CD4-positive, alpha-beta T cell treated with Interleukin-10 for 1 hour (primary cell): ENCODE measurements around the gene CASK.
"Not testable (repeated sequence)": the region's sequence is repeated elsewhere in the genome, so short reads cannot be mapped to it uniquely, and the experiment has no call there.

Experiments used
- DNase-seq: peaks from one replicate; pipeline ENCODE4 v3.0.0-alpha.2; 2020

The CASK gene

GRCh38 chrX:41616935-41617334, 306.4 kb downstream of the CASK start:
- DNase-seq: no peak

GRCh38 chrX:41616255-41616654, 307.1 kb downstream of the CASK start:
- no peak for DNase-seq

- DNase-seq: no peak
Observed at GRCh38 chrX:41608244-41608643, 315.1 kb downstream of the CASK start.

GRCh38 chrX:41607264-41607832, 316.0 kb downstream of the CASK start:
- no peak for DNase-seq

GRCh38 chrX:41606057-41606456, 317.3 kb downstream of the CASK start:
- not testable (repeated sequence) for DNase-seq

GRCh38 chrX:41604766-41605543, 318.4 kb downstream of the CASK start:
- no peak for DNase-seq

GRCh38 chrX:41604177-41604576, 319.2 kb downstream of the CASK start:
- DNase-seq: no peak

GRCh38 chrX:41603596-41603995, 319.8 kb downstream of the CASK start:
- DNase-seq: no peak

- no peak for DNase-seq
Observed at GRCh38 chrX:41602816-41603345, 320.5 kb downstream of the CASK start.

GRCh38 chrX:41600291-41600690, 323.1 kb downstream of the CASK start:
- no peak for DNase-seq

GRCh38 chrX:41599507-41599906, 323.8 kb downstream of the CASK start:
- no peak for DNase-seq

- no peak for DNase-seq
Observed at GRCh38 chrX:41596596-41596995, 326.8 kb downstream of the CASK start.

GRCh38 chrX:41594634-41595033, 328.7 kb downstream of the CASK start:
- no peak for DNase-seq

- DNase-seq: no peak
Observed at GRCh38 chrX:41591906-41592305, 331.4 kb downstream of the CASK start.

- DNase-seq: no peak
Observed at GRCh38 chrX:41590641-41591040, 332.7 kb downstream of the CASK start.

GRCh38 chrX:41589634-41590270, 333.6 kb downstream of the CASK start:
- no peak for DNase-seq

- DNase-seq: no peak
Observed at GRCh38 chrX:41588271-41588670, 335.1 kb downstream of the CASK start.

- DNase-seq: peak; percentile 22
Observed at GRCh38 chrX:41580423-41581064, 342.8 kb downstream of the CASK start.

GRCh38 chrX:41563876-41564275, 359.5 kb downstream of the CASK start:
- no peak for DNase-seq

GRCh38 chrX:41561045-41561444, 362.3 kb downstream of the CASK start:
- peak; percentile 57 for DNase-seq

- DNase-seq: peak; percentile 33
Observed at GRCh38 chrX:41559235-41560052, 363.9 kb downstream of the CASK start.

- DNase-seq: peak; percentile 34
Observed at GRCh38 chrX:41558531-41558930, 364.8 kb downstream of the CASK start.

GRCh38 chrX:41556958-41557357, 366.4 kb downstream of the CASK start:
- peak; percentile 51 for DNase-seq
